Measurements from ENCODE around the gene ANKRD13D.
A peak's percentile ranks its signal among the peaks of the same experiment; 100 is the strongest.
"Not testable (repeated sequence)": the region's sequence is repeated elsewhere in the genome, so short reads cannot be mapped to it uniquely, and the experiment has no call there.

Gene ANKRD13D

DNA sequence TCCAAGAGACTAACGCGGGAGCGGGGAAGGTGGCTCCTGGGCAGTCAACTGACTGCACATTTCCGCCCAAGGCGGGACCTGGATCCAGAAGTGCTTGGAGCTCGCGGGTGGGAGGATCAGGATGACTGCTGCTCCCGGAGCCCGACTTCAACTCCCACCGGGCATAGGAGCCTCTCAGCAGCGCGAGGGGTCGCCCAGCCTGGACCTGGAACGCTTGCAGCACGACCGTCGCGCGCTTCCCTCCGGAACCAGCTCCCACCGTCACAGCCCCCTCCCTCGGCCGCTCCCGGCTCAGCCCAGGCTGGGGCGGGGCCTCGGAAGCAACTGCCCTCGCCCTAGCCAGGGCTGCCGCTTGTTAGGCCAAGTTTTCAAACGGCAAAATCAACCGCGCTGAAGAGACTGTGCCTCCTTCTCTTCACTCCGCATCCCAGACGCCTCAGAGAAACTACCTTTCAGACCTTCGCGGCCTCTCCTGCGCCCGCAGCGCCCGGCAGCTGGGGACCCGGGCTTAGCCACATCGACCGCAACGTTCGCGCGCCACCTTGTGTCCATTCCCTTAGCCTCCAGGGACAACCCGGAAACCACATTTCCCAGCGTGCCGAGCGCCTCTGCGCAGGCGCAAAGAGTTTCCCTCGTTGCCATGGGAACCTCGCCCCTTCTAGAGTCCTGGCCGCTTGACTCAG, 28.2 kb downstream of the ANKRD13D start:
- DNase-seq (ENCODE audit: low read depth): peak; percentile 94

DNA sequence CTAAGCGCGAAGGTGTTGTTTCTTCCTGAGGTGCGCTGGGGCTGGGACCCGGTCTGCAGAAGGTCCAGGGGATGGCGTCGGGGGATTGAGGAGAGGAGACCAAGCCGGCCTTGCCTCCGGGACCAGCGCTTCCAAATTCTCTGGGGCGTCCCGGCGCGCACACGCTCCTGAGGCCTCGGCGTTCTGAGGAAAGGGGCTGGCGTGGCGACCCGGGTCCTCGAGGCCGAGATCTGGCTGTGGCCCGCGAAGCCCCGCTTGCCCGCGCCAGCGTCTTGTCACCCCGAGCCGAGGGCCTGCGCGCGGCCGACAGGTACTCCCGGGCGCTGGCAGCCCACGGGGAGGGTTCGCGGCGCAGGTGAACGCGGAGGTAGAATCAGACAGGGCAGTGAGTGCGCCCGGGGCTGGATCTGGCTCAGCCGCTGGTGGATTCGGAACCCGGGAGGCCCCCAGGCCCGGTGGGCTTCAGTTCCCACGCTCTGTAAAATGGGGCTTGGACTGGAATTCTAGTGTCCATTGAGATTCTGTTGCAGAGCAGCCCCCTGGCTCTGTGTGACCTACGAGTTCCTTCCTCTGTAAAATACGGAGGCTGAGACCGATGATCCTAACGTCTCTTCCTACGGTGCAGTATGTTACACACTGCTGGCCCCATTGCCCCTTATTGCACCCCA, 28.9 kb downstream of the ANKRD13D start:
- DNase-seq (ENCODE audit: low read depth): no peak

DNA sequence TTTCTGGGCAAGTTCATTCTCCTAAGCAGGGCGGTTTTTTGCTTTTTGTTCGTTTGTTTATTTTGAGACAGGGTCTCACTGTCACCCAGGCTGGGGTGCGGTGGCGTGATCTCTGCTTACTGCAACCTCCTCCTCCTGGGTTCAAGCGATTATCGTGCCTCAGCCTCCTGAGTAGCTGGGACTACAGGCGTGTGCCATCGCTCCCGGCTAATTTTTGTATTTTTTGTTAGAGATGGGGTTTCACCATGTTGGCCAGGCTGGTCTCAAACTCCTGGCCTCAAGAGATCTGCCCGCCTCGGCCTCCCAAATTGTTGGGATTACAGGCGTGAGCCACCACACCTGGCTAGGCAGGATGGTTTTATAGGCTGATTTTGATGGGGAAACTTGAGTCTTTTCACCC, 29.8 kb downstream of the ANKRD13D start:
- not testable (repeated sequence) for DNase-seq (ENCODE audit: low read depth)

DNA sequence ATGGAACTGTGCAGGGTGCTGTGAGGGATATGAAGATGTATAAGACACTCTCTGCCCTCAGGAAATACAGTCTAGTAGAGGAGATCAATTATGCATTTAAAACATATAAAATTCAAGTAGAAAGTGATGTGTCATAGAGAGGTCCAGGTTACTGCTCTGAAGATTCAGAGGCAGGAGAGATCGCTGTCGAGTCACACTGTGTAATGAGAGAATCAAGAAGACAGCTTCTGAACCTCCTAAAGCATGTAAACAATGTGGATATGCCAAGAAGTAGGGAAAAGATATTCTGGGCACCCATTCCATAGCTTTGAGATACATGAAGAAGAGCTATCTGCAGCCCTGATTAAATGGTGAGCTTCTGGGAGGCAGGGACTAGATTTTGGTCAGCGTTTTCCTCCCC, 30.9 kb downstream of the ANKRD13D start:
- DNase-seq (ENCODE audit: low read depth): no peak

DNA sequence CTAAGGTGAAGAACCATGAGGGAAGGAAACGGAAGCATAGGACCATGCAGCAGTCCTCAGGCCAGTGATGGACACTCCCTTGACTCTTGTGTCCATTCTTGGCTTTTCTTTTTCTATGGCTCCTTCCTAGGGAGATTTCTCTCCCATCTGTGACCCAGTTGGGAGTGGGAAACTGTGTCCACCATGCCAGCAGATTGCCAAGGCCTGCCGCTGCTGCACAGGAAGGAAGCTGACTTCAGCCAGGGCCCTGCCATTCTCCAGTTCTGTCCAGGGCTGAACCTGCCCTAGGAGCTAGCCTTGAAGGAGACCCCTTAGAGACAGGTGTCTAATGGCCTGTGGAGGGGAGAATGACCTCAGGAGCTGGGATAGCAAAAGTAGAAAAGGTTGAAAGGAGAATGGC, 31.6 kb downstream of the ANKRD13D start:
- DNase-seq (ENCODE audit: low read depth): no peak

DNA sequence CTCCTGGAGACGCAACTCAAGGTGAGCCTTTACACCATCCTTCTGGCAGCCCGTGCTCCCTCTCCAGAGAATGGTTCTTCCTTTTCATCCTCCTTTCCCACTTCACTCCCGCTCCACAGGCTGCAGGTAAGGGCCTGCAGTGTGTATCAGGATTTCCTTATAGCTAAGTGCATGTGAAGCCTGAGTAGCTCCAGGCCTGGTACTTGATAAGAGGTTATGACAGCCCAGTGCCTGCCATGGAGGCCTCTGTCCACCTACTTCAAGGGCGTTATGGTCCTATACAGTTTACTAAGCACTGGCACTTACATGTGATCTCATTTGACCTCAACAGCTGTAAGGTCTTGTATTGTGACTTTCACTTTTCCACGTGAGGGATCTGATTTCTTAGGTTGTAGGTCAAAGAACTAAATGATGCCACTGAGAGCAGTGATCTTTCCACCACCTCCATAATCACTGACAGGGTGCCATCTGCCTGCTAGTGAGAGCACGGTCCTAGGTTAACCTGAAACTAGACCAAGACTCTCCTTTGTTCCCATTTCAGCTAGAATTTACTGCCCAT, 32.3 kb downstream of the ANKRD13D start:
- no peak for DNase-seq (ENCODE audit: low read depth)

DNA sequence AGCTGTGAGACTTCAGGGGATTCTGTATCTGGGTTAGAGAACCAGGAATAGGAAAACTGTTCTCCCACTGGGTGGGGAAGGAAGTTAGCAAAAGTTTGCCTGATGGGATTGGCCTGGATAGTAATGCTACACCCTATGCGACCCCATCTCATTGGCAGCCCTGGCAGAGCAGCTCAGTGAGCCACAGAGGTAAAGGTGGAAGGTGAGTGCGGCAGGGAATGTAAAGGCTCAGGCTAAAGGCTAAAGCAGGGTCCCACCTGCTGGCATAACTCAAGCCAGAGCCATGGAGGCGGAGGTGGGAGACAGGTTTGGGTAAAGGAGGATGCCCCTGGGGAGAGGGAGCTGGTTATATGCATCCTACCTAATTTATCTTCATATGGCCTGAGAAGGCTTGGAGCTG, 32.9 kb downstream of the ANKRD13D start:
- no peak for DNase-seq (ENCODE audit: low read depth)

DNA sequence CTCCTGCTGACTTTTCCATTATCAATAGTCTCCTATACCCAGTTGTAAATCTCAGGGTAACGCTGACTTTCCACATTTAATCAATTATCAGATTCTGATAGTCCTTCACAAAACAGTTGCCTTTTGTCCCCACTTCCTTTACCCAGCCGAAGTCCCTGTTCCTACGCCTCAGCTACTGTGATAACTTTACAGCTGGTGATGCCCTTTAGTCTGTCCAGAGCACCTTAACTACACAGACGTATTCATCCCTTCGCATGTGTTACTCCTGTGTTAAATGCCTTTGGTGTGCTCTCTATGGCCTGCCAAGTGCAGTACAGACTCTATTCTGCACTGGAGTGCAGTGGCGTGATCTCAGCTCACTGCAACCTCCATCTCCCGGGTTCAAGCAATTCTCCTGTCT, 34.4 kb downstream of the ANKRD13D start:
- no peak for DNase-seq (ENCODE audit: low read depth)

DNA sequence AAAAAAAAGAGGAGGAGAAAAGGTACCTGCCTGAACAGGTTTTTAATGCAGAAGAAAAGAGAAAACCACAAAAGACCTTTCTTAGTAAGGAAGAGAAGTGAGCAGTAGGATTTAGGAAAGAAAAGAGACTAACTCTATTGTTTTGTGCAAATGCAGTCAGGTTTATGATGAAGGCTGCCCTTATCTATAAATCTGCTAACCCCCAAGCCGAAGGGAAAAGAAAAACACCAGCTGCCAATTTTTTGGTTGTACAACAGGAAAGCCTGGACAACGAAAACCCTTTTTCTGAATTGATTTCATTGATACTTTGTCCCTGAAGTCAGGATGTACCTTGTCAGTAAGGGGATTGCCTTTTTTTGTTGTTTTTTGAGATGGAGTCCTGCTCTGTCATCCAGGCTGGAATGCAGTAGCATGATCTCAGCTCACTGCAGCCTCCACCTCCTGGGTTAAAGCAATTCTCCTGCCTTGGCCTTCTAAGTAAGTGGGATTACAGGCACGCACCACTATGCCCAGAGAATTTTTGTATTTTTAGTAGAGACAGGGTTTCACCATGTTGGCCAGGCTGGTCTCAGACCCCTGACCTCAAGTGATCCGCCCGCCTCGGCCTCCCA, 43.1 kb downstream of the ANKRD13D start:
- no peak for DNase-seq (ENCODE audit: low read depth)

DNA sequence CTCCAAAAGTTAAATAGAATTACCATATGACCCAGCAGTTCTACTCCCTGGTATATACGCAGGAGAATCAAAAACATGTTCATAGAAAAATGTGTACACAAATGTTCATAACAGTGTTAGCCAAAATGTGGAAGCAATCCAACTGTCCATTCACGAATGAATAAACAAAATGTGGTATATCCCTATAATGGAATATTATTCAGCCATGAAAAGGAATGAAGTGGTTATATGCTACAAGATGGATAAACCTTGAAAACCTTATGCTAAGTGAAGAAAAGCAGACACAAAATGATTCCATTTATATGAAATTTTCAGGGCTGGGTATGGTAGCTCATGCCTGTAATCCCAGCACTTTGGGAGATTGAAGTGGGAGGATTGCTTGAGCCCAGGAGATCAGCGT, 48.2 kb downstream of the ANKRD13D start:
- DNase-seq (ENCODE audit: low read depth): no peak

DNA sequence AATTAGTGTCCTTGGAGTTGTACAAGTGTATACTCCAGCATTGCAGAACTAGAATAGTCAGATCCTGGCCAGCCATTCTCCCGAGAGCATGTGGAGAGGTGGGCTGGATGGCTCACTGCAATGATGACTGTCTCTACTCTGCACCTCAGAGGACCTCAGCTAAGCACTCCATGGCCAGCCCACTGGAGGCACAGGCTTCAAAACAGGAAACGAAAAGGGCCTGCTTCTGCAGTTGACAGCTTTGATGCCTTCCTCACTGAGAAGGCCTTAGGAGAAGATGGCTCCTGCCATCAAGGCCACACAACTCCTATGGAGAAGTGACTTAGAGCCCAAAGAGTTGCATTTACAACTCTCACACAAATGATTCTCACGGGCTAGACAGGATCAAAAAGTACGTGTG, 55.2 kb downstream of the ANKRD13D start:
- no peak for DNase-seq (ENCODE audit: low read depth)

DNA sequence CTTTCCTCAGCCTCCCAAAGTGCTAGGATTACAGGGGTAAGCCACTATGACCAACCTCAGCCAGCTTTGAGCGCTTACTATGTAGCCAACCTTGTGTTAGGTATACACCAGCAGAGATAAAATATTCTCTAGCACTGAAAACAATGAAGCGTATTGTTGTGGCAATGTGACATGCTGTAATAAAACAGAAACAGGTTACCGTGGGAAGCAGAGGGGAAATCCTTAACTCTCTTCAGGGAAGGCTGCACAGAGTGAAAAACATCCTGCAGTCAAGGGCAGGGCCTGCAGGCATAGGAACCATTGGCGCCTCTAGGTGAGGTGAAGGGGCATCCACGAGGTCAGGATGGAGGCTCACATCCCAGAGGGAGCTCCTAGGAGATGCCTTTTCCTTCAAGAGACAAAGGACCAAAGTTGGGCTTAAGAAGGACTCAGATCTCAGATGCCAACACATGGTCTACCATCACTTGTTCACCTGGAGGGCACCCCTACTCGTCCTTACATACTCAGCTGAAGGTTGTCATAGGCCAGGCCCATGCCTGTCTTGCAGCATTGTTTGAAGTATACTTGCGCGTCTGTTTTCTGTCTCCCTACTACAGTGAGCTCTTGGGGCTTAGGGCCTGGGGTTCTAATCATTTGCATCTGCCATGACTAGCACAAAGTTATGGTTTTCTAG, 56.3 kb downstream of the ANKRD13D start:
- DNase-seq (ENCODE audit: low read depth): no peak

DNA sequence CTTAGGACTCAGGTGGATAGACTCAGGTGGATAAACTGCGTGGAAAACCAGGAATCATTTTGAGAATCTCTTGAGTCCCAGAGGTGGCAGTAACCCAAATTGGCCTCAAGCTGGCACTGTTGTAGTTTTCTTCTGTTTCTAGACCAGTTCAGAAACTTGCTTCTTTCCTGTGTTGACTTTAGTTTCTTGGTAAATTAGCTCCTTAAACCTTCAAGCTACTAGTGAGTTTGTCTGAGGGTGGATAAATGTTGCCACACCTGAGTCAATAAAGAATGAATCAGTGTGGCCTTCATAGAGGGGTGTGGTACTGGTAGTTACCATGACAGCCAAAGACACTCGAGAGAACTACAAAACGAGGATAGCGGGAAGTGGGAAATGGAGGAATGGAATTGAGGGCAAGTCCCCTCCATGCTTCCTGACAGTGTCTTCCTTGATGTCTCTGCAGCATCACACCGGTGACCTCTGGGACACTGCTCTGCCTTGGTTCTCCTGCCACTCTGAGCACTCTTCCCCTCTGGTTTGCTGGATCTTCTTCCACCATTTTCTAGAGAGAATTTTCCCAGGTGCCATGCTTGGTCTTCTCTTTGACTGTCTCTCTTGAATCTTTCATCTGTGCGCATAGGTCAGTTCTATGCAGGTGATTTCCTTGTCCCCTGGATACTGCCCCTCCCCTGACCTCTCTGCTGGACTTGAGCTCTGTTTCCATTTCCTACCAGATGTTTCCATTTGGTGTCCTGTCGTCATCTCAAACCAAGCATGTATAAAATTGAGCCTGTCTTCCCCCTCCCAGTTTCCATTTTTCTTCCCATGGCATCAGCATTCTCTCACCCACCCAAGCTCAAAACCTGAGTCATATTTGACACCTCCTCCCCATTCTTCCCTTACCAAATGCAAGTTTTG, 57.1 kb downstream of the ANKRD13D start:
- no peak for DNase-seq (ENCODE audit: low read depth)

DNA sequence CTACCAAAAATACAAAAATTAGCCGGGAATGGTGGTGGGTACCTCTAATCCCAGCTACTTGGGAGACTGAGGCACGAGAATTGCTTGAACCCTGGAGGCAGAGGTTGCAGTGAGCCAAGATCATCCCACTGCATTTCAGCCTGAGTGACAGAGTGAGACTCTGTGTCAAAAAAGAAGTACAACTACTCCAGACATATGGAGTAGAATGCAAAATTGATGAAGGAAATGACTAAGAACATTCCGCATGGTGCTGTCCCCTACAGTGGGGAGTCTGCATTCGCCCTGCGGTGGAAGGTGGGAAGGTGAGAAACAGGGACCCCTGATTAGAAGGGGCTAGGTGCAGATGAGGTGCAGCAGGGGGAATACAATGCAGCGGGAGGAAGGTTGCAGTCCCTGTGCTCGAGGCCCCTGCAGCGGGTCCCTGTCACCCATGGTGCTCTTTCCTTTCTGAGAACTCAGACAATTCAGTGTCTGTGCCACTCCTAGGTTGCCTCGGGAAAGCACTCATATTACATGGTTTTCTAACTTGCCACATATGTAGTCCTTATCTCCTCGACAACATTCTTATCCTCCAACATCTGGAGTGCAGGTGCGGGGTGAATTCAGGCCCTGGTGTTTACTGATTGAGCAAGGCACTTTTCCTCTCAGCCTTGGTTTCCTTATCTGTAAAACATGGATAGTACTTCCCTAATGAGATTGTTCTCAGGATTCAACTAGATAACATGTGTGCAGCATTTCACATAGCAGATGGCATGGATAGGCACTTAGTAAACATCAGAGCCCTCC, 59.1 kb downstream of the ANKRD13D start:
- peak; percentile 78 for DNase-seq (ENCODE audit: low read depth)

DNA sequence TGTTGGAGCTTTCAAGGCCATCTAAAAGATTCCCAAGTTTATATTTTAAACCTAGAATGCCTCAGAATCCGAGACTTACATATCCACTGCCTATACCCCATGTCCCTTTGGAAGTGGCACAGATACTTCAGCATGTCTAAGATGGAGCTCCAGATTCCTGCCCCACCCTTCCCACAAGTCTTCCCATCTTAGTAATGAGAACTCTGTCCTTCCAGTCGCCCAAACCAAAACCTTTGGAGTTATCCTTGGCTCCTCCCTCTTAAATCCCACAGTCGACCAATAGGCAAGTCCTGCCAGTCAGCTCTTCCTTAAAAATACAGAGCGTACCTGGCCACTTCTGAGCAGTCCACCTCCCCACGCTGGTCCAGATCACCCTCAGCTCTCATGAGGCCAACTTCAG, 59.9 kb downstream of the ANKRD13D start:
- DNase-seq (ENCODE audit: low read depth): no peak

DNA sequence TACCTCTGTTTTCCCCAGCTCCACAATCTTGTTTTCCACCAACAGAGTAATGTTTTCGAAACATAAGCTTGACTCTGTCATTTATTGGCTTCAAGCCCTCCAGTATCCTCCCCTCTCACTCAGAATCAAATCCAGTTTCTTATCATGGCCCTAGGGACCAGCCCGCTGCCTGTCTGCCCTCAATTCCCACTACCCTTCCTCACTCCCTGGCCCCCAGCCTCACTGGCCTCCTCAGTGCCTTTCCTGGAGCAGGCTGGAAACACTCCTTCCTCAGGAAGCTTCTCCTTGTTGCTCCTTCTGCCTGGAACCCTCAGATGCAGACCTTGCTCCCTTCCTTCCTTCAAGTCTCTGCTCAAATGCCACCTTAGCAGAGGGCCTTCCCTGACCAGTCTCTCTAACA, 60.4 kb downstream of the ANKRD13D start:
- DNase-seq (ENCODE audit: low read depth): no peak

DNA sequence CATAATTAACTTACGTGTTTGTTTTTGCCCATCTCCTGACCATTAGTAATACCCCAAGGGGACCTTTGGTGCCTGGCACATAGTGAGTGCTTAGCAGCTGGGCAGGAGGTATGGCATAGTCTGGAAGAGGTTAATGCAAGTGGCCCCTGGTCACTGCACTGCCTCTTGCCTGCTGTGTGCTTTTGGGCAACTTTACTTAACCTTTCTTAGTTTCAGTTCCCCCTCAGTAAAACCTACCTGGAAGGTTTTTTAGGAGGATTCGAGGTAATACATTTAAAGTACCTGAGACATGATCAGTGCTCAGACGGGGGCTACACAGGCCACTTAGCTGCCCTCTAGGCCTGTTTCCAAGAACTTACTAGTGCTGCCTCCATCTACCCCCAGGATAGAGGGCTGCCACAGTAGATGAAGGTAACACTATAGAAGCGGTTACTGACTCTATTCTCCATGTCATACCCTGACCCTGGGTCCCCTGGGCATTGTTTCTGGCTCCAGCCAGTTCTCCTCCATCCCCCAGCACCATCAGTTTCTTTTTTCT, 60.9 kb downstream of the ANKRD13D start:
- no peak for DNase-seq (ENCODE audit: low read depth)

DNA sequence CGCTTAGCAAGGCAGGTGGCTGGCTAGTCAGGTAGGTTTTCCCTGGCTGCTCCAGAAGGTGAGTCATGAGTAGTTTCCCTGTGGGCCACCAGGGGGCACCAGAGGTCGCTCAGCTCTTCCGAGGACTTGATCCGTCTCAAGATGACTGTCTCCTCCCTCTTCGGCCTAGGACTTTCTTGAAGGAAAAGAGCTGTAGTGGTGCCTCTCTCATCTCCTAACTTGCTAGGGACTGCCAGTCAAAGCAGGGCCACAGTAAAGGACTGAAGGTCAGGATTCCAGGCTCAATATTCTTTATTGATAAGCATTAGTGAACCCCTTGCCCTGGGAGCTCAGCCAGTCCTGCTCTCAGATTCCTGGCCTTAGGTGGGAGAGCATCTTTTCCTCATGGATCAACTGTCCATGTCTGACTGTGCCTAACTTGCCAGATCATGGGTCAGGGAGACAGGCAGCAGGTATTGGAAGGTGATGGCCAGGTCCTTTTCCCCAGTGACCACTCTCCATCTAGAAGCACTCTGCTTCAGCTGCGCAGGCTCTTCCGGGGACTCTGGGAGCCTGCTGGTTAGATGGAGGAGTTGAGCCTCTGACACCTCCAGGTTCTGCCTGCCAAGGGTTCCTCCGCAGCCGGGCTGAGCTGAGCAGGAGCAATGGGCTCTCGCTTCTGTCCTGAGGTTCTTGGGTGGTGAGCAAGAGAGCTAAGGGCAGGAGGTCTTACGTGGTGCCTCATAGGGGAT, 62.3 kb downstream of the ANKRD13D start:
- DNase-seq (ENCODE audit: low read depth): no peak

Measured in CMK (cell line).